Measurements from ENCODE around the gene ATXN1.
A peak's percentile ranks its signal among the peaks of the same experiment; 100 is the strongest.

The ATXN1 gene

GRCh38 chr6:16670617-16671051 lies 90.6 kb downstream of the ATXN1 start:
- DNase-seq = no peak

GRCh38 chr6:16670183-16670582 lies 91.1 kb downstream of the ATXN1 start:
- DNase-seq = no peak

- peak; percentile 34 to 70 for DNase-seq
Measured at GRCh38 chr6:16669227-16669626, 92.0 kb downstream of the ATXN1 start.

- no peak for DNase-seq
Measured at GRCh38 chr6:16667509-16667908, 93.8 kb downstream of the ATXN1 start.

GRCh38 chr6:16665992-16666391 lies 95.3 kb downstream of the ATXN1 start:
- no peak for DNase-seq

- no peak for DNase-seq
Measured at GRCh38 chr6:16665182-16665581, 96.1 kb downstream of the ATXN1 start.

- DNase-seq = no peak
Measured at GRCh38 chr6:16663901-16664300, 97.4 kb downstream of the ATXN1 start.

- no peak for DNase-seq
Measured at GRCh38 chr6:16660157-16660497, 101.1 kb downstream of the ATXN1 start.

GRCh38 chr6:16659466-16660156 lies 101.6 kb downstream of the ATXN1 start:
- no peak for DNase-seq

GRCh38 chr6:16658348-16659034 lies 102.8 kb downstream of the ATXN1 start:
- no peak for DNase-seq

GRCh38 chr6:16657768-16658167 lies 103.5 kb downstream of the ATXN1 start:
- no peak for DNase-seq

- no peak for DNase-seq
Measured at GRCh38 chr6:16656451-16656850, 104.8 kb downstream of the ATXN1 start.

GRCh38 chr6:16654701-16655100 lies 106.6 kb downstream of the ATXN1 start:
- DNase-seq = no peak

- no peak for DNase-seq
Measured at GRCh38 chr6:16653226-16653625, 108.0 kb downstream of the ATXN1 start.

- DNase-seq = no peak
Measured at GRCh38 chr6:16651871-16652270, 109.4 kb downstream of the ATXN1 start.

GRCh38 chr6:16649890-16650289 lies 111.4 kb downstream of the ATXN1 start:
- DNase-seq = no peak

GRCh38 chr6:16649241-16649640 lies 112.0 kb downstream of the ATXN1 start:
- no peak for DNase-seq

GRCh38 chr6:16648003-16648402 lies 113.3 kb downstream of the ATXN1 start:
- no peak for DNase-seq

GRCh38 chr6:16647422-16647821 lies 113.8 kb downstream of the ATXN1 start:
- no peak for DNase-seq

GRCh38 chr6:16644540-16645250 lies 116.6 kb downstream of the ATXN1 start:
- DNase-seq = no peak

- peak; percentile 8 to 54 for DNase-seq
Measured at GRCh38 chr6:16639684-16640480, 121.4 kb downstream of the ATXN1 start.

GRCh38 chr6:16637635-16638034 lies 123.6 kb downstream of the ATXN1 start:
- no peak for DNase-seq

Measured in SW 1271 (cell line).